ENCODE results near the gene PLCE1.

Gene PLCE1

DNA sequence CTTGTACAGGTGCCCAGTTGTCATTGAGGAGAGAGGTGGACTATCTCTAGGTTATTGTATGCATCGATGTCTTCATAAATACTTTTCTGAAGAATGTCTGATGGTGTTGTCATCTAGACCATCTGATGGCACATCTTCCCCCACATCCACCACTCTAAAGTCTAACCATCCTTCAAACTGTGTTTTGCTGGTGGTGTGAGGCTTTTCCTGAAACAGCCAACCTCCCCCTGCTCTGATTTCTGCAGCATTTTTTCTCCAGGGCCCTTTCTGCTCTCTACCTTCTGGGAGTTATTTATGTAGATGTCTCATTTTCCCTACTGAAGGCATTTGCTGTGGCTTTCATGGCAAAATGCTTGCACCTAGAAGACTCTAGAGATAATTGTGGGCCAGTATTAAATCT lies 1.5 kb downstream of the PLCE1 start:
- DNase-seq: no peak

DNA sequence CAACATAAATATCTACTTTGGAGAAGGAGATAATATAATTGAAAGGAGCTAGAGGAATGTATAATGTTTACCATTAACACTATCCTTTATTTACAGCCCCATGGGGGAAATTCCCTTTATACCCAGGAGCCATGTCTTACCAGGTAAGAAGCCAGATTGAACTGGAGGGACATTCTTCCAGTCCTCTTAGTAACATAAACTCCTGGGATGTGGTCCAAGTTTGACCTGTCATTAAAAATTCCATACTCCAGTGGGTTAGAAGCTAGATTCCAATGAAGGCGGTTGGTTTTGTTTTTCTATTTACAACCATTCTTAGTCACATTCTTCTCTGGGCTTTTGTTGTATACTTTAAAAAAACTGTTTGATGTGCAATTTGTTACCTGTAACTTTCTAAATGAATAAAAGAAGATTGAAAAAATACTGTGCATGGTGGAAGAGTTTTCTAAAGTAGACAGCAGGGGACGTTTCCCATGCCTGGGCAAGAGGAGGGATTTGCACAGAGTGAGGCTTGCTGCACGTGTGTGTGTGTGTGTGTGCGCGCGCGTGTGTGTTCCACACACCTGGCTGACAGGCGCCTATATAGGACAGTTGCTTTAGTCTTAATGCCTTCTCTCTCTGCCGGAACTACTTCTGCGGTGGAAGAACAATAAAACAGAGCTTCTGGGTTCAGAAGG lies 2.0 kb downstream of the PLCE1 start:
- no peak for DNase-seq

DNA sequence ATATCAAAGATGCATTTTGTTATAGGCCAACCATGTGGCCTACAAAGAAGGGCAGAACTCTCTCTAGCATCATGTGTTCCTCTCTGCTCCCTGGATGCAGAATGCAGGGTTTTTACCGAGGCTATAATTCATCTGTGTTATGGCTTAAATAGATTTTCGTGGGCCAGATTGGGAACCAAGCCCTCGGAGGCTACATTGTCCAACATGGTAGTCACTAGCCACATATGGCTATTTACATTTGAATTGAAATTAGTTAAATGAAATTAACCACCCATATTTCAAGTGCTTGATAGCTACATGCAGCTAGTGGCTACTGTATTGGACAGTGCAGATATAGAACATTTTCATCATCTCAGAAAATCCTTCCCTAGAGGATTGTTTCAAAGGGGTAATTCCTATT lies 2.8 kb downstream of the PLCE1 start:
- no peak for DNase-seq

DNA sequence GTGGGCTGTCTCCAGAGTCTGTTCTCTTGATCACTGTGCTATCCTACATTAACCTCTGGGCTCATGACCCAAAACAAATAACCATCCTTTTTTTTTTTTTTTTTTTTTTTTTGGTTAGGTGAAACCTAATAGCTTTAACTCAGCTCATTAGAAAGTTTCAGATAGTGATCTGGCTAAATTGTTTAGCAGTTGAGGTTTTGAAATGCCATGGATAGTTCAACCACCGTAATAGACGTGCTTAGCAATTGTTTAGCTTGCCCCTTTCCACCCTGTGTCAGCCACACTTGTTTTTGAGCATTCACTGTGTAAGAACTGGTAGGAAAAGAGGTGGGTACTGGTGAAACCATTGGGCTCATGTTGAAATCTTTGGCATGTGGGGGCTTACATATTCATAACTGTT lies 3.8 kb downstream of the PLCE1 start:
- DNase-seq: no peak

DNA sequence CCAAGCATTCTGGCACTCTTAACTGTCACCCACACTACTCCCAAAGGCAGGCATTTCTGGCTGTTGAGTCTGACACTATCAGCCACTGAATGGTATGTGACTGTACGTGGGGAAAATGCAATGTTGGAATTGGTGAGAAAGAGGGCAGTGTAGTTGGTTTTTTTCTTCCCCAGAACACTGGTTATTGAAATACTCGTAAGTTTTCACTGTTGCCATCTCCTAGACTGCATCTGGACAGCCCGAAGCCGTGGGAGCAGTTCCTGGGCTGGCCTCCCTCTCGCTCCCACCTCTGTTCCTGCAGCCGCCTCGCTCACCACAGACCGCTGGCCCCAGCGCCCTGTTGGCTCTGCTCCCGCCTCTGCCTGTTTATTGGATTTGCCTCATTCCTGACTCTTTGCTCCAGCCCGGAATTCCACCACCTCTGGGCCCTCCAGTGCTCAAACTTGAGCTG lies 5.7 kb downstream of the PLCE1 start:
- no peak for DNase-seq

DNA sequence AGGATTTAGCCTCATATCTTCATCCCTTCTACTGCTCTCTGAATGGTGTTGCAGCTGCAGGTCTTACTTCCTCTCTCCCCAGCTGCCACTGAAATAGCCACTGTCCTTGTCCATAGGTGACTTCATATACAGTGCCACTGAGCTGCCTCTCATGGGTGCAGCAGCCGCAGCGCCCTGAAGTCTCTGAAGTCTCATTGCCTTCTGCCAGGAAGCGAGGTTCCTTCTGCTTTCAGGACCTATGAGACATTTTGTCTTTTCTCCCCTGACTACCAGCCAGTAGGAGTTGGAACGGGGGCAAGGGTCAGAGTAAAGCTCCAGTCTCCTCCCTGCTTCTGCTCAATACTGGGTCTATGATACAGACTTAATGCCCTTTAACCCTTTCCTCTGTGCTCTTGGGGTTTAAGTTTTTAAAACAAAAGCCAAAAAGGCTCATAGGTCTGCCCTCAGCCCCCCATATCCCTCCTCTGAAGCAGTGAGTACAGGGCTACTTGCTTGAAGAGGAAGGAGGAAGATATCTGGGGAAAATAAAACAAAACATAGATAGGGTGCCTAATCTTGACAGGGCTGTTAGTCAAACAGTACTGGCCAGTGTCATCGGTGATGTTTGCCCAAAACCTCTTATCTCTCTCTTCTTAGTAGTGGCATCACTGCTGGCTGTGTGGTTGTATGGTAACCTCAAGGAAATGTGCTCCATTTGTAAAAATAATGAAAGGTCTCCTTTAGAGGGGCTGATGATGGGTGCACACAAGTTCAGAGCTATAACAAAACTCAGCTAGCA lies 7.1 kb downstream of the PLCE1 start:
- DNase-seq: no peak

DNA sequence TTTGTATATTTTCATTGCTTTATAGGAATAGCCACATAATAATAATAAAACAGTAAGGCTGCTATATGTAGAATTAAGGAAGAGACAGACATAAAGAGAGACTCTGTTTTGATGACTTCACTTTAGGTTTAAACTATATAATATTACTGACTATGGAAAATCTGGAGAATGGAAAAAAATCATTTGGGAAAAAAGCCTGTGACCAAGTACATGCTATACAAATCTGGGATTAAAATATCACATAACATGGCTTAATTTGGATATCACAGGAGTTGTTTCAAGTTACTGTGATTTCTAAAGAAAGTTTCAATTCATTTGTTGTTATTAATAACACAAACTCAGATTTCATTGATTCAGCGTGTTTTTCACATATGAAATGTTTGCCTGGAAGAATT lies 7.7 kb downstream of the PLCE1 start:
- no peak for DNase-seq

DNA sequence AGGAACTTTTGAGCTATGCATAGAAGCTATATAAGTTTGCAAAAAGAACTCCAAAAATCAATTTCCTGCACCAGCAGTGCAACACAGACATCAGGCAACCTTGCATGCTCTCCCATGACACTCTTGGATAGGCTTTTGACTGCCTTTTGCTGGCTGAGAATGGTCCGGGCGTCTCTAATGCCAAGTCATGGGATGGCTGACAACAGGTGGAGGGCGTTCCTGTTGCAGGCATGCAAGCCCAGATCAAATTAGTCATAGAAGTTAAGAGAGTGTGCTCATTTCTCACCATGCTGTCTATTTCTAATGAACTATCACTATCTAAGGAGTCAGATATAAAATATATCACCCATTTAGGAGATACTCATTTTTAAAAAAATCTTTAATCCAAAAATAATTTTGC lies 8.4 kb downstream of the PLCE1 start:
- DNase-seq: no peak

DNA sequence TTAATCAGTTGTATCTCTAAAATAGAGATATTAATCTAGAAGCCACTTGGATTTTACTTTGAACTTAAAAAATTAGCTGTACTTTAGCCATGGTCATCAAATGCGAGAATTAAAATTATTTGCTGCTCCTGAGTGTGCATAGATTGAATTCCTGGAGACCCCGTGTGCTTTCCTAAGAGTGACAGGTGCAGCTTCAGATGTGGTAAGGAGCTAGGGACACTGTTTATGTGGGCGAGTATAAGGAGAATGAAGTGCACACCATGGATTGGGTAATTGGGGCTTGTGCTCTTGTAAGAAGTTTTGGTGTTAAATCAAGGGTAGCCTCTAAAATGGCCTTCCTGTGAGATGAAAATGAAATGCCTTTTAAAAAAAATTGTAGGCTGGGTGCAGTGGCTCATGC lies 9.8 kb downstream of the PLCE1 start:
- DNase-seq: no peak

DNA sequence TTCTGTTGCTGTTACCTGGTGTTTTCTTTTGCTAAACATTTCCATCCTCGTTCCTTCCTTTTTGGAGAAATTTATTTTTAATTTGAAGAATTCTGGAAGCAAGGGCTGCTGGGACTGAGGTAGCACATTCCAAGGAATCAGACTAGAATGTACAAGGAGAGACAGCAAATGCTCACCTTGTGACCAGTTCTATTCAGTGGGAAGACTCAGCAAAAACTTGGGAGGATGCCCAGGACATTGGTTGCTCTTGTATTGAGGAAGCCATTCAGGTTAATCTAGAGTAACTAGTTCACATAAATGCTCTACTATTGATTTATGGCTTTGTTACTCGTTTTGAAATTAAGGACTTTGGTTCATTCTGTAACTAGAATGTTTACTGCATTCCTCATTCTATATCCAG lies 11.3 kb downstream of the PLCE1 start:
- no peak for DNase-seq

DNA sequence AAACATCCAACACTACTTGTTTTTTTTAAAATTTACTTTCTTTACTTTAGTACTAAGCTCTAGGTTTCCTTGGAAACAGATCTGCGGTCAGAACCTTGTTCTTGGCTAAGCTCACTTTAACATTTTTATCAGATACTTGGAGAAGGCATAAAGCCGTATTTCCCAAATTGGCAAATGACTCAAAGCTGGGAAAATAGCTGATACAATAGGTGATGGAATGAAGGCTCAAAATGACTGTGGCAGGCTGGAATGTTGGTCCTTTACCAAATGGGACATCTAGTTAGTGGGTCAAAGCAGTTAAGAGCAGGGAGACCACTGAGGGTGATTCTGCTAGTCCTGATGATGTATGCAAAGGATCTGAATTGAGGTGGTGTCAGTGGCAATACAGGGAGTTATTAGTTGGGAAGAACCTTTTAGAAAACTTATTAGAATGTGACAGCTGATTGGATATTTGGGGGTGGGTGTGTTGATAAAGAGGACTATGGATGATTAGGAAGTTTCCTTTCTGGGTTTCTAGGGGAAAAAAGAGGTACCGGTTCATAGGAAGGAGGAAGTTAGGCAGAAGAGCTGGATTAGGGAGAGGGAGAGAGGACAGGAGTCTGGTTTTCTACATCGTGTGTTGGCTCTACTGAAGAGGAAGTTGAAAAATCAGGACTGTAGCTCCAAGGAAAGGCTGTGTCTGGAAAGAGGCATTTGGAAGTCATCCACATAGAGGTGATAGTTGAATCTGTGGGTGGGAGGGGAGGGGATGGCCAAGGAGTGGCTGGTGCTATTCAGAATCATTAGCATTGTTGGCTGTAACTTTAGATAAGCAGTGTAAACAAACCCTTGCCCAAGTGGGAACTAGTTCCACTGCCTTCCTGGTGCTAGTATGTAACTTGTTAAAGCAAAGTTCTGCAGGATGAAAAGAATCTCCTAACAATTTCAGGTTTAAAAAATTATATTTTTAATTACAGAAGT lies 13.1 kb downstream of the PLCE1 start:
- no peak for DNase-seq

DNA sequence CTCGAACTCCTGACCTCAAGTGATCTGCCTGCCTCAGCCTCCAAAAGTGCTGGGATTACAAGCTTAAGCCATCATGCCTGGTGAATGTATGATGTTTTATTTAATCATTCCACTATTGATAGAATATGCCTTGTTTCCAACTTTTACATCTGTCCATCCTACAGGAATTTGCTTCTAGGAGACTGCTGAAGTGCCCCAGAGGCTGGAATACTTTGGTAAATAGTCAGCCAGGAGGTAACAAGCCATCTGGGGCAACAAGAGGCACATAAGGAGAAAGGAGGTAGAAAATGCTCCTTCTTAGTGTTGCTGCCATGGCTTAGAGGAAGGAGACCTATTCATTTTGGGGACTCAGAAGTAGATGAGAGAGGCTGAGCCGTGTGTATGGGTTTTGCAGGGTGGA lies 14.8 kb downstream of the PLCE1 start:
- no peak for DNase-seq

DNA sequence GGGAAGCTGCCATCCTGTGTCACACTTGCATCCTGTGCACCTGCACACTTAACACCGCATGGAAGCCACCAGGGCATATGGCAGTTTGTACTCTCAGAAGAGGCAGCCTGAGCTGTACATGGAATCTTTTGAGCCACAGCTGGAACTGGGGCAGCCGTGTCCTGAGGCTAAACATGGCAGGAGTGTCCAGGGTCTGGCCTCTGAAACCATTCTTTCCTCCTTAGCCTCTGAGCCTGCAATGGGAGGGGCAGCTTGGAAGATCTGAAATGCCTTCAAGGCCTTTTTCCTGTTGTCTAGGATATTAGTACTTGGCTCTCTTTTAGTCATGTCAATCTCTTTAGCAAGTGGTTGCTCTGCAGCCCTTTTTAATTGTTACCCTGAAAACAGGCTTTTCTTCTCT lies 16.4 kb downstream of the PLCE1 start:
- DNase-seq: no peak

DNA sequence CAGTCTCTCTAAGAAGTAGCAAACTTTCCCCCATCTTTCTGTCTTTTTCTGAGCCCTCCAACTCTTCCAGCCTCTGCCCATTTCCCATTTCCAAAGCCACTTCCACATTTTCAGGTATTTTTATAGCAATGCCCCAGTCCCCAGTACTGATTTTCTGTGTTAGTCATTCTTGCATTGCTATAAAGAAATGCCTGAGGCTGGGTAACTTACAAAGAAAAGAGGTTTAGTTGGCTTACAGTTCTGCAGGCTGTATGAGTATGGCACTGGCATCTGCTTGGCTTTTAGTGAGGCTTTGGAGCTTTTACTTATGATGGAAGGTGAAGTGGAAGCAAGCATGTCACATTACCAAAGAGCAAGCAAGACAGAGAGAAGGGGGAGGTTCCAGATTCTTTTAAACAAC lies 17.2 kb downstream of the PLCE1 start:
- no peak for DNase-seq

DNA sequence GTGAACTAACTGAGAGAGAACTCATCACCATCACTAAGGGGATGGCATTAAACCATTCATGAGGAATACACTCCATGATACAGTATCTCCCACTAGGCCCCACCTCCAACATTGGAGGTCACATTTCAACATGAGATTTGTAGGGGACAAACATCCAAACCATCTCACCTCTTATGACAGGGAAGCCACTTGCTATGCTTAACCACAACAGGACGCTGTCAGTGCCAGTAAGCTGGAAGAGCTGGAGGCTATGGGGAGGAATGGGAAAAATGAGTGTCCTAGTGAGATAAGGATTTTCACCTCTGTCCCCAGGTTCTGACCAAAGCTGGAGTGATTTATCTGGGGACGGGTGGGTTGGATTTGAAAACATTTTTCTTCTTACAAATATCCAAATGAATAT lies 17.6 kb downstream of the PLCE1 start:
- no peak for DNase-seq

DNA sequence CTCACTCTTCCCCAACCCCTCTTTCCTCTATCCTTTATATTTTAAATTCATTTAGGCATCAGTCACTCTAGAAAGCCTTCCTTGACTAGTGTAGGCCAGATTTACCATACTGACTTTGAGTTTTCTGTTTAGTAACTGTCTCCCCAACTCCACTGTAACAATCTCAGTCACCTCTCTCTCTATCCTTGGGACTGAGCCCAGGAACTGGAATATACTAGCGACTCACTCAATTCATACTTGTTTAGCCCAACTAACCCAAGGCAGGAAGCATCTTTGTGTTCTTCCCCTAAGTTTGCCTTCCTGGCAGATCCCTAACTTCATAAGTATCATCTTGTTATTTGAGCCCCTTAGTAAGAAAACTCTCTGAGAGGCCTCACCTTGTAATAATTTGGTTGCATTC lies 19.1 kb downstream of the PLCE1 start:
- no peak for DNase-seq

DNA sequence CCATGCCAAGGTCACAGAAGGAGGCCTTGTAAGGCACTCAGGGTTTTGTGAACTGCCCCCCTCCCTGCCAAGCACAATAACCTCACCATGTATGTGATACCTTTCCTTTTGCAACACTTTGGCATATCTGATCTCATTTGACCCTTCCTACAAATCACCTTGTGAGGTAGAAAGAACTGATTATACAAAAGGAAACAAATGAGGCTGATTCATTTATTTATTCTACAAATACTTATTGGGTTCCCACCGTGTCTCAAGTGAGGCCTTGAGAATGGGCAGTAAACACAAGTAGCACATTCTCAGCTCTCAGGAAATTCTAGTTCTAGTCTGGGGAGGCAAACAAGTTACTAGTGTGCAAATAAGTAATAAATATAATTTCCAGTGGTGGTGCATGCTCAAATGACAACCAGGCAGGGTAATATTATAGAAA lies 19.6 kb downstream of the PLCE1 start:
- no peak for DNase-seq

DNA sequence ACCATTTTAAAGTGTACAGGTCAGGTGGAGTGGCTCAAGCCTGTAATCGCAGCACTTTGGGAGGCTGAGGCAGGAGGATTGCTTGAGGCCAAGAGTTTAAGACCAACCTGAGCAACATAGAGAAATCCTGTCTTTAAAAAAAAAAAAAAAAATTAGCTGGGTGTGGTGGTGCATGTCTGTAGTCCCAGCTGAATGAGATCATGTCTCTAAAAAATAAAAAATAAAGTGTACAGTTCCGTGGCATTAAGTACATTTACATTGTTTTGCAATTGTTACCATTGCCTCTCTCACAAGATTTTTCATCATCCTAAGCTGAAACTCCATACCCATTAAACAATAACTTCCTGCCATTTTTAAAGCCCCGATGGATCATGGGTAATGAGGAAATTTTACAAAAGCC lies 20.6 kb downstream of the PLCE1 start:
- DNase-seq: no peak

DNA sequence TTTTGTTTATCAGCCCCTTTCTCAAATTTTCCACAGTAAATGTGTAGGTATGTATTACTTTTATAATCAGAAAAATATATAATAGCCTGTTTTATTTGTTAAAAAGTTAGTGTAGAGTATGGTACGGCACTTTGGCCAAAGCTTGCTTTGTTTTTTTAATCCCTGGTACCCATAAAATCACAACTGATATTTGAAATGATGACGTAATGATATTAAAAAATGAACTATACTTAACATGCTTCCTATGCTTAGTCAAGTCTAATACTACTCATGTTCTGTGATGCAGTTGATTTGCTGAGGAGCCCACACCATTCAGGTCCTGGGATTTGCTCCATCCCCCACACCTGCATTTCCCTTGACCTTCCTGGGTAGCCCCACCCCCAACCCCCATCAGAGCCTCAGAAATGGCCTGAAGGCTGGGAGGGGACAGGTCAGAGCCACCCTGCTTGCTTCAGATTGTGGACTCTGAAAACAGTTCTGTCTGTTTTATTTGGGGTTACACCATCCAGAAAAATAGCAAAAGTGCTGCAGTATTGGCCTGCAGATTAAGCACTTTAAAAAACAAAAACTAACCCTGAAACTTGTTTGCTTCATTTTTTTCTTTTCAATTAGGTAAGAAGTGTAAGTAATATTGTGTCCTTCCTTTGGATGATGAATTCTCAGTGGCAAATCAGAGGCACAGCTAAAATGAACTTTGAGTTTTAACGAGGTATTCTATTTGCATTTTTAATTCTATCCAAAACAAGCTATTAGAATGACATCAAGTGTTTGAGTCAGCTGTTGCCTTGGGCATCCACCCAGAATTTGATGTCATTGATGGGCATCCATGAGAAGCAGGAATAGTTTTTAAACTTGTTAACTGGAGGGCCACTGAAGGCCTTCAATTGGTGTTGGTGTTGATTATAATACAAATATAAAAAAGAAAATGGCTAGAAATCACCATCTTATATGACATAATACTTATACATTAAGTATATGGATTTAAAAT lies 23.3 kb downstream of the PLCE1 start:
- no peak for DNase-seq

DNA sequence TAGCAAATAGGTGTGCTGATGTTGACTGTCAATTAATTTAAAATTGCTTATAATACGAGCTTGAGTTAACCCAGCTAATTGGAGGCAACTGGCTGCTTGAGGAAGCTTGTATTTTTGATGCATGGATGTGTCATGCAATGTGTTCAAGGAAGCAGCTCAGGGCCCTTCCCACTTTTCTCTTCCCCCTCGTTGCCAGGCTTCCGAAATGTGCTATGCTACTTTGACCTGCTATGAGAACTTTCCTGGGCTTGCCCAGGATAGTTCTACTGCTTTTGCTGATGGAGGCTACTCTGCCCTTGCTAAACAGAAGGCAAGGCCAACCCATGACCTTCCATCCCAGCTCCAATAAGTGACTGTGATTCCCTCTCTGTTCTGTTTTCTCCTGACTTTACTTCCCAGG lies 24.4 kb downstream of the PLCE1 start:
- DNase-seq: no peak

DNA sequence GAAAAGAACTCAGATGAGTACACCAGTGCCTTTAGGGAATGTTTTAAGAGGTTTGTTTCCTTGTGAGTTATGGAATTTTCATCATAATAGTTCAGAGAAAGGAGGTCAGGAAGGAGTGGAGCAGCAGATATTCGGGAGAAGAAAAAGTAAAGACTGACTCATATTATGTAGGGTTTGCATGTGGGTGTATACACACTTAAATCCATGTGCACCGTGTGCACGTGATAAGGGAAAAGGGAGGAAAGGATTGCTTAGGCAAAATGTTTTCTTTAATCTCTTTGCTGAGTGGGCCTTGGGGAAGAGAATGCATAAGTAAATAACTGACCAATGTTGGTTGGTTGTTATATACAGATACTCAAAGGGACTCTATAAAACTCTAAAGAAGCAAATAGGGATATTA lies 30.2 kb downstream of the PLCE1 start:
- DNase-seq: no peak

DNA sequence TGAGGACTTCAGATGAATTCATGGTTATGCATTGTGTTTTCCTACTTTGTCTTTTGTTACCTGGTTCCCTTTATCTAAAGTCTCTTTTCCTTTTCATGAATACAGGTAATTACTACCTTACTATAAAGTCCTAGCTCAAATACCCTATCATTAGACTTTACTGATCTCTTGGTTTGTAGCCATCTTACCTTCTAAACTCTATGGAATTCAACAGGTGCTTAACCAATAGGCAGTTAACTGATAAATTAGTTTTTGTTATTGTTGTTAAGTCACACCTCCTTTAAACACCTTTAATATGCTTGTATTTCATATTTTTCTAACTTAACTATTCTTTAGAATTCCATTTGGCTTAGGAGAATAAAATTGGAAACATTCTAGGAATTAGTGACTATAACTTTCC lies 30.7 kb downstream of the PLCE1 start:
- DNase-seq: no peak
